Neural cell (in vitro differentiated cells): Measurements from ENCODE around the gene MAGEA4.

Experiments
- EP300 ChIP-seq: fragments of 450-650 bp; conservative IDR thresholded peaks from 2 replicates; pipeline ENCODE4 v1.6.1; 2014; ENCODE audit warnings: antibody characterized with exemption, mild to moderate bottlenecking, moderate library complexity; ENCODE audit not compliant: poor library complexity, severe bottlenecking
- EZH2 ChIP-seq: fragments of 200-600, 300-800 bp; shearing (Covaris generic), sonication (generic); IDR thresholded peaks from 2 replicates; pipeline ENCODE4 v1.6.1; 2014; ENCODE audit warnings: antibody characterized with exemption, low read length, borderline replicate concordance, mild to moderate bottlenecking; ENCODE audit not compliant: insufficient read depth, poor library complexity, severe bottlenecking
- MXI1 ChIP-seq: fragments of 450-650 bp; conservative IDR thresholded peaks from 2 replicates; pipeline ENCODE4 v1.6.1; 2014; ENCODE audit warnings: antibody characterized with exemption, mild to moderate bottlenecking; ENCODE audit not compliant: poor library complexity, severe bottlenecking
- POLR2AphosphoS5 ChIP-seq: IDR thresholded peaks from 2 replicates; pipeline ENCODE4 v1.6.1; 2012
- RAD21 ChIP-seq: fragments of 450-650 bp; conservative IDR thresholded peaks from 2 replicates; pipeline ENCODE4 v1.6.1; 2014; ENCODE audit warnings: antibody characterized with exemption, mild to moderate bottlenecking, moderate library complexity
- SMC3 ChIP-seq: fragments of 450-650 bp; conservative IDR thresholded peaks from 2 replicates; pipeline ENCODE4 v1.6.1; 2014; ENCODE audit warnings: antibody characterized with exemption, mild to moderate bottlenecking, moderate library complexity; ENCODE audit not compliant: poor library complexity
- TAF1 ChIP-seq: IDR thresholded peaks from 2 replicates; pipeline ENCODE4 v1.6.1; 2012; ENCODE audit warnings: low read depth
- TF ChIP-seq, protein P1 (sequence below): fragments of 450-650 bp; IDR thresholded peaks from 2 replicates; pipeline ENCODE4 v1.5.1; 2014; ENCODE audit warnings: antibody characterized with exemption, mild to moderate bottlenecking, moderate library complexity; ENCODE audit not compliant: poor library complexity, severe bottlenecking
- TF ChIP-seq, protein P2 (sequence below): IDR thresholded peaks from 2 replicates; pipeline ENCODE4 v1.6.1; 2012; ENCODE audit warnings: borderline replicate concordance

DNA sequence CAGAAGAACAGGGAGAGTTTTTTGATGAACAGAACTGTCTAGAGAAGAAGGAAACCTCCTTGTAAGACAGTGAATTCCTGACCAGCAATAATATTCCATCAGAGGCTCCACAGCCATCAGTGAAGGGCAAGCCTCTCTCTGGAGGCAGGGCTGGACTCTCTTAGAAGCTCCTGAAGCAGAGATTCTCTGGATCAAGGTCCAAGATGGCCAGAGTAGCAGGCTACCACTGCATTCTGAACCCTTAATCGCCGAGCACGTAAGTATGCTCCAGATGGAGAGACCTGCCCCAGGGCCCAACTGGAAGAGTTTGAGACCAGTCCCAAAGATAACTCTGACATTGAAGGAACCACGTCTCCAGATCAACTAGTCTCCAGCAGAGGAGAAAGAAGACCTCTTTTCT is 45.4 kb downstream of the MAGEA4 start:
- TF ChIP-seq, protein P1, sequence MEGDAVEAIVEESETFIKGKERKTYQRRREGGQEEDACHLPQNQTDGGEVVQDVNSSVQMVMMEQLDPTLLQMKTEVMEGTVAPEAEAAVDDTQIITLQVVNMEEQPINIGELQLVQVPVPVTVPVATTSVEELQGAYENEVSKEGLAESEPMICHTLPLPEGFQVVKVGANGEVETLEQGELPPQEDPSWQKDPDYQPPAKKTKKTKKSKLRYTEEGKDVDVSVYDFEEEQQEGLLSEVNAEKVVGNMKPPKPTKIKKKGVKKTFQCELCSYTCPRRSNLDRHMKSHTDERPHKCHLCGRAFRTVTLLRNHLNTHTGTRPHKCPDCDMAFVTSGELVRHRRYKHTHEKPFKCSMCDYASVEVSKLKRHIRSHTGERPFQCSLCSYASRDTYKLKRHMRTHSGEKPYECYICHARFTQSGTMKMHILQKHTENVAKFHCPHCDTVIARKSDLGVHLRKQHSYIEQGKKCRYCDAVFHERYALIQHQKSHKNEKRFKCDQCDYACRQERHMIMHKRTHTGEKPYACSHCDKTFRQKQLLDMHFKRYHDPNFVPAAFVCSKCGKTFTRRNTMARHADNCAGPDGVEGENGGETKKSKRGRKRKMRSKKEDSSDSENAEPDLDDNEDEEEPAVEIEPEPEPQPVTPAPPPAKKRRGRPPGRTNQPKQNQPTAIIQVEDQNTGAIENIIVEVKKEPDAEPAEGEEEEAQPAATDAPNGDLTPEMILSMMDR = no peak
- TF ChIP-seq MXI1 (no peak), TAF1 (no peak), POLR2AphosphoS5 (no peak), EZH2 (no peak), SMC3 (no peak), RAD21 (no peak), EP300 (no peak)
- TF ChIP-seq, protein P2, sequence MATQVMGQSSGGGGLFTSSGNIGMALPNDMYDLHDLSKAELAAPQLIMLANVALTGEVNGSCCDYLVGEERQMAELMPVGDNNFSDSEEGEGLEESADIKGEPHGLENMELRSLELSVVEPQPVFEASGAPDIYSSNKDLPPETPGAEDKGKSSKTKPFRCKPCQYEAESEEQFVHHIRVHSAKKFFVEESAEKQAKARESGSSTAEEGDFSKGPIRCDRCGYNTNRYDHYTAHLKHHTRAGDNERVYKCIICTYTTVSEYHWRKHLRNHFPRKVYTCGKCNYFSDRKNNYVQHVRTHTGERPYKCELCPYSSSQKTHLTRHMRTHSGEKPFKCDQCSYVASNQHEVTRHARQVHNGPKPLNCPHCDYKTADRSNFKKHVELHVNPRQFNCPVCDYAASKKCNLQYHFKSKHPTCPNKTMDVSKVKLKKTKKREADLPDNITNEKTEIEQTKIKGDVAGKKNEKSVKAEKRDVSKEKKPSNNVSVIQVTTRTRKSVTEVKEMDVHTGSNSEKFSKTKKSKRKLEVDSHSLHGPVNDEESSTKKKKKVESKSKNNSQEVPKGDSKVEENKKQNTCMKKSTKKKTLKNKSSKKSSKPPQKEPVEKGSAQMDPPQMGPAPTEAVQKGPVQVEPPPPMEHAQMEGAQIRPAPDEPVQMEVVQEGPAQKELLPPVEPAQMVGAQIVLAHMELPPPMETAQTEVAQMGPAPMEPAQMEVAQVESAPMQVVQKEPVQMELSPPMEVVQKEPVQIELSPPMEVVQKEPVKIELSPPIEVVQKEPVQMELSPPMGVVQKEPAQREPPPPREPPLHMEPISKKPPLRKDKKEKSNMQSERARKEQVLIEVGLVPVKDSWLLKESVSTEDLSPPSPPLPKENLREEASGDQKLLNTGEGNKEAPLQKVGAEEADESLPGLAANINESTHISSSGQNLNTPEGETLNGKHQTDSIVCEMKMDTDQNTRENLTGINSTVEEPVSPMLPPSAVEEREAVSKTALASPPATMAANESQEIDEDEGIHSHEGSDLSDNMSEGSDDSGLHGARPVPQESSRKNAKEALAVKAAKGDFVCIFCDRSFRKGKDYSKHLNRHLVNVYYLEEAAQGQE = no peak
